ENCODE data around the gene GRM1.

GRM1 gene

DNA sequence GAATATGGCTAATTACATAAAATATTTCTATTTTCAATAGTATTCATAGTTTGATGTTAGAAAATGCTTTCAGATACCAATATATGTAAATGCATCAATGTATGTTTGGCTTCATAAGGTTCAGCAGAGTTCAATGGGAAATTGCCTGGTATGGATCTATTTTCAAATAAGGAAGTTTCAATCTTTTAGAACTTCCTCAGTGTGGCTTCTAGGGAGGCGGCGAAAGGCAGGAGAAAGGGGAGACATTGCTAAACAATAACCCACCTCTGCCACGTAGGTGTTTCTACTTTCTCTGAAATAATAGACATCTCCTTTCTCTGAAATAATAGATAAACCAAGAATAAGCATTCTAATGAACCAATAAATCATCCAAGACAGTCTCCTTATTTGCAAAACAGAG is 277.1 kb downstream of the GRM1 start:
- no peaks in the 10 kb centered on the region for H3K9me3 ChIP-seq (ENCODE audit: control insufficient read depth, insufficient read depth, low read depth, low read length)
- no peaks in the 10 kb centered on the region for H3K36me3 ChIP-seq (ENCODE audit: control insufficient read depth in 2 of 2, insufficient read depth in 1 of 2, low read length in 2 of 2)
- no peak overlapping the region for H3K4me3 ChIP-seq (ENCODE audit: low read depth, low read length)
- CTCF ChIA-PET = no interaction called here
- TF ChIP-seq, protein P1, sequence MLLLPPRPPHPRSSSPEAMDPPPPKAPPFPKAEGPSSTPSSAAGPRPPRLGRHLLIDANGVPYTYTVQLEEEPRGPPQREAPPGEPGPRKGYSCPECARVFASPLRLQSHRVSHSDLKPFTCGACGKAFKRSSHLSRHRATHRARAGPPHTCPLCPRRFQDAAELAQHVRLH (tag by site-specific recombination; IDR thresholded peaks at IDR 0.05) = no peak
- TF ChIP-seq, protein P2, sequence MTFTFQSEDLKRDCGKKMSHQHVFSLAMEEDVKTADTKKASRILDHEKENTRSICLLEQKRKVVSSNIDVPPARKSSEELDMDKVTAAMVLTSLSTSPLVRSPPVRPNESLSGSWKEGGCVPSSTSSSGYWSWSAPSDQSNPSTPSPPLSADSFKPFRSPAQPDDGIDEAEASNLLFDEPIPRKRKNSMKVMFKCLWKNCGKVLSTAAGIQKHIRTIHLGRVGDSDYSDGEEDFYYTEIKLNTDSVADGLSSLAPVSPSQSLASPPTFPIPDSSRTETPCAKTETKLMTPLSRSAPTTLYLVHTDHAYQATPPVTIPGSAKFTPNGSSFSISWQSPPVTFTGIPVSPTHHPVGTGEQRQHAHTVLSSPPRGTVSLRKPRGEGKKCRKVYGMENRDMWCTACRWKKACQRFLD (tag by site-specific recombination; IDR thresholded peaks at IDR 0.05) = no peak
- TF ChIP-seq ZNF366 (tag by site-specific recombination; conservative IDR thresholded peaks at IDR 0.05) (no peak), ZNF202 (tag by site-specific recombination; IDR thresholded peaks at IDR 0.05; ENCODE audit: borderline replicate concordance) (no peak), ZNF785 (tag by site-specific recombination; IDR thresholded peaks at IDR 0.05) (no peak), ZNF843 (tag by site-specific recombination; IDR thresholded peaks at IDR 0.05) (no peak), ZNF157 (tag by site-specific recombination; IDR thresholded peaks at IDR 0.05) (no peak), SCRT1 (tag by site-specific recombination; IDR thresholded peaks at IDR 0.05; ENCODE audit: borderline replicate concordance) (no peak), ZNF777 (tag by site-specific recombination; IDR thresholded peaks at IDR 0.05; ENCODE audit: borderline replicate concordance) (no peak), ZNF555 (tag by site-specific recombination; conservative IDR thresholded peaks at IDR 0.05) (no peak), ZNF121 (tag by site-specific recombination; IDR thresholded peaks at IDR 0.05) (no peak), ZFP69B (tag by site-specific recombination; IDR thresholded peaks at IDR 0.05) (no peak), ZNF140 (tag by site-specific recombination; IDR thresholded peaks at IDR 0.05) (no peak), ZNF624 (tag by site-specific recombination; IDR thresholded peaks at IDR 0.05) (no peak)
- TF ChIP-seq, protein P3, sequence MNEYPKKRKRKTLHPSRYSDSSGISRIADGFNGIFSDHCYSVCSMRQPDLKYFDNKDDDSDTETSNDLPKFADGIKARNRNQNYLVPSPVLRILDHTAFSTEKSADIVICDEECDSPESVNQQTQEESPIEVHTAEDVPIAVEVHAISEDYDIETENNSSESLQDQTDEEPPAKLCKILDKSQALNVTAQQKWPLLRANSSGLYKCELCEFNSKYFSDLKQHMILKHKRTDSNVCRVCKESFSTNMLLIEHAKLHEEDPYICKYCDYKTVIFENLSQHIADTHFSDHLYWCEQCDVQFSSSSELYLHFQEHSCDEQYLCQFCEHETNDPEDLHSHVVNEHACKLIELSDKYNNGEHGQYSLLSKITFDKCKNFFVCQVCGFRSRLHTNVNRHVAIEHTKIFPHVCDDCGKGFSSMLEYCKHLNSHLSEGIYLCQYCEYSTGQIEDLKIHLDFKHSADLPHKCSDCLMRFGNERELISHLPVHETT (tag by site-specific recombination; IDR thresholded peaks at IDR 0.05) = no peak
- TF ChIP-seq, protein P4, sequence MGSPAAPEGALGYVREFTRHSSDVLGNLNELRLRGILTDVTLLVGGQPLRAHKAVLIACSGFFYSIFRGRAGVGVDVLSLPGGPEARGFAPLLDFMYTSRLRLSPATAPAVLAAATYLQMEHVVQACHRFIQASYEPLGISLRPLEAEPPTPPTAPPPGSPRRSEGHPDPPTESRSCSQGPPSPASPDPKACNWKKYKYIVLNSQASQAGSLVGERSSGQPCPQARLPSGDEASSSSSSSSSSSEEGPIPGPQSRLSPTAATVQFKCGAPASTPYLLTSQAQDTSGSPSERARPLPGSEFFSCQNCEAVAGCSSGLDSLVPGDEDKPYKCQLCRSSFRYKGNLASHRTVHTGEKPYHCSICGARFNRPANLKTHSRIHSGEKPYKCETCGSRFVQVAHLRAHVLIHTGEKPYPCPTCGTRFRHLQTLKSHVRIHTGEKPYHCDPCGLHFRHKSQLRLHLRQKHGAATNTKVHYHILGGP (tag by site-specific recombination; IDR thresholded peaks at IDR 0.05) = no peak
- TF ChIP-seq, protein P5, sequence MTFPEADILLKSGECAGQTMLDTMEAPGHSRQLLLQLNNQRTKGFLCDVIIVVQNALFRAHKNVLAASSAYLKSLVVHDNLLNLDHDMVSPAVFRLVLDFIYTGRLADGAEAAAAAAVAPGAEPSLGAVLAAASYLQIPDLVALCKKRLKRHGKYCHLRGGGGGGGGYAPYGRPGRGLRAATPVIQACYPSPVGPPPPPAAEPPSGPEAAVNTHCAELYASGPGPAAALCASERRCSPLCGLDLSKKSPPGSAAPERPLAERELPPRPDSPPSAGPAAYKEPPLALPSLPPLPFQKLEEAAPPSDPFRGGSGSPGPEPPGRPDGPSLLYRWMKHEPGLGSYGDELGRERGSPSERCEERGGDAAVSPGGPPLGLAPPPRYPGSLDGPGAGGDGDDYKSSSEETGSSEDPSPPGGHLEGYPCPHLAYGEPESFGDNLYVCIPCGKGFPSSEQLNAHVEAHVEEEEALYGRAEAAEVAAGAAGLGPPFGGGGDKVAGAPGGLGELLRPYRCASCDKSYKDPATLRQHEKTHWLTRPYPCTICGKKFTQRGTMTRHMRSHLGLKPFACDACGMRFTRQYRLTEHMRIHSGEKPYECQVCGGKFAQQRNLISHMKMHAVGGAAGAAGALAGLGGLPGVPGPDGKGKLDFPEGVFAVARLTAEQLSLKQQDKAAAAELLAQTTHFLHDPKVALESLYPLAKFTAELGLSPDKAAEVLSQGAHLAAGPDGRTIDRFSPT (tag by site-specific recombination; IDR thresholded peaks at IDR 0.05) = no peak
- TF ChIP-seq, protein P6, sequence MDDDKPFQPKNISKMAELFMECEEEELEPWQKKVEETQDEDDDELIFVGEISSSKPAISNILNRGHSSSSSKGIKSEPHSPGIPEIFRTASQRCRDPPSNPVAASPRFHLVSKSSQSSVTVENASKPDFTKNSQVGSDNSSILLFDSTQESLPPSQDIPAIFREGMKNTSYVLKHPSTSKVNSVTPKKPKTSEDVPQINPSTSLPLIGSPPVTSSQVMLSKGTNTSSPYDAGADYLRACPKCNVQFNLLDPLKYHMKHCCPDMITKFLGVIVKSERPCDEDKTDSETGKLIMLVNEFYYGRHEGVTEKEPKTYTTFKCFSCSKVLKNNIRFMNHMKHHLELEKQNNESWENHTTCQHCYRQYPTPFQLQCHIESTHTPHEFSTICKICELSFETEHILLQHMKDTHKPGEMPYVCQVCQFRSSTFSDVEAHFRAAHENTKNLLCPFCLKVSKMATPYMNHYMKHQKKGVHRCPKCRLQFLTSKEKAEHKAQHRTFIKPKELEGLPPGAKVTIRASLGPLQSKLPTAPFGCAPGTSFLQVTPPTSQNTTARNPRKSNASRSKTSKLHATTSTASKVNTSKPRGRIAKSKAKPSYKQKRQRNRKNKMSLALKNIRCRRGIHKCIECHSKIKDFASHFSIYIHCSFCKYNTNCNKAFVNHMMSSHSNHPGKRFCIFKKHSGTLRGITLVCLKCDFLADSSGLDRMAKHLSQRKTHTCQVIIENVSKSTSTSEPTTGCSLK (tag by site-specific recombination; IDR thresholded peaks at IDR 0.05) = no peak
- TF ChIP-seq, protein P7, sequence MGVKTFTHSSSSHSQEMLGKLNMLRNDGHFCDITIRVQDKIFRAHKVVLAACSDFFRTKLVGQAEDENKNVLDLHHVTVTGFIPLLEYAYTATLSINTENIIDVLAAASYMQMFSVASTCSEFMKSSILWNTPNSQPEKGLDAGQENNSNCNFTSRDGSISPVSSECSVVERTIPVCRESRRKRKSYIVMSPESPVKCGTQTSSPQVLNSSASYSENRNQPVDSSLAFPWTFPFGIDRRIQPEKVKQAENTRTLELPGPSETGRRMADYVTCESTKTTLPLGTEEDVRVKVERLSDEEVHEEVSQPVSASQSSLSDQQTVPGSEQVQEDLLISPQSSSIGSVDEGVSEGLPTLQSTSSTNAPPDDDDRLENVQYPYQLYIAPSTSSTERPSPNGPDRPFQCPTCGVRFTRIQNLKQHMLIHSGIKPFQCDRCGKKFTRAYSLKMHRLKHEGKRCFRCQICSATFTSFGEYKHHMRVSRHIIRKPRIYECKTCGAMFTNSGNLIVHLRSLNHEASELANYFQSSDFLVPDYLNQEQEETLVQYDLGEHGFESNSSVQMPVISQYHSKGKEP (tag by site-specific recombination; IDR thresholded peaks at IDR 0.05) = no peak
- POLR2A ChIA-PET = no interaction called here
- H3K4me1 ChIP-seq (ENCODE audit: control insufficient read depth, insufficient read depth, low read length) = no peaks in the 10 kb centered on the region
- no peak overlapping the region for H3K27ac ChIP-seq (ENCODE audit: extremely low read depth, low read depth, low read length)

All from HEK293 (cell line).